ENCODE measurements around the gene CLDN19. TPM values are rescaled to one million over a fixed set of nuclear protein-coding genes. Genes with fewer than 3 reads are reported as not detected.

CLDN19 gene
- total RNA-seq, 1 experiment from 2014 or later = not detected

- TF ChIP-seq EZH2 (IDR thresholded peaks at IDR 0.05; ENCODE audit: borderline replicate concordance, low read depth, low read length, poor library complexity, severe bottlenecking) = no peak
- TF ChIP-seq, protein P1, sequence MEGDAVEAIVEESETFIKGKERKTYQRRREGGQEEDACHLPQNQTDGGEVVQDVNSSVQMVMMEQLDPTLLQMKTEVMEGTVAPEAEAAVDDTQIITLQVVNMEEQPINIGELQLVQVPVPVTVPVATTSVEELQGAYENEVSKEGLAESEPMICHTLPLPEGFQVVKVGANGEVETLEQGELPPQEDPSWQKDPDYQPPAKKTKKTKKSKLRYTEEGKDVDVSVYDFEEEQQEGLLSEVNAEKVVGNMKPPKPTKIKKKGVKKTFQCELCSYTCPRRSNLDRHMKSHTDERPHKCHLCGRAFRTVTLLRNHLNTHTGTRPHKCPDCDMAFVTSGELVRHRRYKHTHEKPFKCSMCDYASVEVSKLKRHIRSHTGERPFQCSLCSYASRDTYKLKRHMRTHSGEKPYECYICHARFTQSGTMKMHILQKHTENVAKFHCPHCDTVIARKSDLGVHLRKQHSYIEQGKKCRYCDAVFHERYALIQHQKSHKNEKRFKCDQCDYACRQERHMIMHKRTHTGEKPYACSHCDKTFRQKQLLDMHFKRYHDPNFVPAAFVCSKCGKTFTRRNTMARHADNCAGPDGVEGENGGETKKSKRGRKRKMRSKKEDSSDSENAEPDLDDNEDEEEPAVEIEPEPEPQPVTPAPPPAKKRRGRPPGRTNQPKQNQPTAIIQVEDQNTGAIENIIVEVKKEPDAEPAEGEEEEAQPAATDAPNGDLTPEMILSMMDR (conservative IDR thresholded peaks at IDR 0.05; ENCODE audit: low read depth, low read length) = no peak
- CTCF ChIA-PET = interaction anchor here (0.6 kb wide), 1 partner anchor 606 kb away, joined by 8 read pairs; no protein-coding TSS in a partner anchor
- no peak overlapping the region for H3K27ac ChIP-seq (ENCODE audit: low read depth, low read length, poor library complexity, severe bottlenecking)
- H3K27me3 ChIP-seq (replicated peaks; ENCODE audit: insufficient read depth, low read depth, low read length, poor library complexity) = no peaks in the 10 kb centered on the region
- no peak for DNase-seq (ENCODE audit: low spot score)
- intact Hi-C loops (cut with micrococcal nuclease; ENCODE audit: unreplicated experiment) = no loop called here
- POLR2A ChIA-PET (ENCODE audit: low non-redundant PET) = interaction anchor here (0.7 kb wide), 2 partner anchors 20 to 75 kb away, joined by 4 read pairs; no protein-coding TSS in a partner anchor
- H3K4me3 ChIP-seq (ENCODE audit: low read depth, low read length, poor library complexity, severe bottlenecking) = no peak overlapping the region
- BruUV-seq (replicated peaks) = no TSS peak
- peaks cover 28% of the 10 kb centered on the region for H3K4me1 ChIP-seq (ENCODE audit: insufficient read depth, low read length, poor library complexity, severe bottlenecking)
- H3K9me3 ChIP-seq (ENCODE audit: low read depth, low read length, poor library complexity, severe bottlenecking) = no peaks in the 10 kb centered on the region
- peaks cover 68% of the 10 kb centered on the region for H3K36me3 ChIP-seq (ENCODE audit: insufficient read depth, low read length, poor library complexity, severe bottlenecking)
Measured at GRCh38 chr1:42689912-42690311, 50.1 kb downstream of the CLDN19 start.

- no TSS peak for BruUV-seq (replicated peaks)
- peaks cover 30% of the 10 kb centered on the region for H3K4me1 ChIP-seq (ENCODE audit: insufficient read depth, low read length, poor library complexity, severe bottlenecking)
Measured at GRCh38 chr1:42686418-42686817, 53.6 kb downstream of the CLDN19 start.

DNA sequence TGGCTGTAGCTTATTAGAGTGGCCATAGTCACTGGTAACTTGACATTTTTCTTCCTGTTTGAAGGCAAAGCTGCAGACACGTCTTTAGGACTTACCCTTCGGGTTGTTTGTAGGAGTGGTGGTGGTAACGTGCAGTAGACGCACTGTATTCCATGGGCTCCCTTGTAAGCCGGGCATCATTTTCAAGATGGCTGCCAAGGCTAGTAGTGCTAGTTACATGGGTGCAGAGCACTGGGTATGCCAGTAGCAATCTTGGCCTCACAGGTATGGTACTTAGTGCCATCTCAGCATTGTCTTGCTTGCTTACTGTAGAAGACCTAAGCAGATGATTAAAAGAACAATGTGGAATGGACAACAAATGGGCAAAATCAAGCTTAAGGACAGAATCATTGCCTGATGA lies 55.9 kb downstream of the CLDN19 start:
- peak overlapping the region; percentile 79 for H3K4me3 ChIP-seq (ENCODE audit: low read depth, low read length, poor library complexity, severe bottlenecking)
- H3K27ac ChIP-seq (ENCODE audit: low read depth, low read length, poor library complexity, severe bottlenecking) = no peak overlapping the region
- POLR2A ChIA-PET (ENCODE audit: low non-redundant PET) = no interaction called here
- intact Hi-C loops (cut with micrococcal nuclease; ENCODE audit: unreplicated experiment) = no loop called here
- no peaks in the 10 kb centered on the region for H3K27me3 ChIP-seq (replicated peaks; ENCODE audit: insufficient read depth, low read depth, low read length, poor library complexity)
- no peaks in the 10 kb centered on the region for H3K9me3 ChIP-seq (ENCODE audit: low read depth, low read length, poor library complexity, severe bottlenecking)
- TF ChIP-seq, protein P1 (conservative IDR thresholded peaks at IDR 0.05; ENCODE audit: low read depth, low read length) = no peak
- TF ChIP-seq EZH2 (IDR thresholded peaks at IDR 0.05; ENCODE audit: borderline replicate concordance, low read depth, low read length, poor library complexity, severe bottlenecking) = no peak
- CTCF ChIA-PET = no interaction called here
- peaks cover 31% of the 10 kb centered on the region for H3K4me1 ChIP-seq (ENCODE audit: insufficient read depth, low read length, poor library complexity, severe bottlenecking)
- BruUV-seq (replicated peaks) = TSS peak; percentile 33
- peak; percentile 71 for DNase-seq (ENCODE audit: low spot score)
- peaks cover 49% of the 10 kb centered on the region for H3K36me3 ChIP-seq (ENCODE audit: insufficient read depth, low read length, poor library complexity, severe bottlenecking)

More at GRCh38 chr1:42686418-42686817, 53.6 kb downstream of the CLDN19 start:
- DNase-seq (ENCODE audit: low spot score) = no peak
- H3K27ac ChIP-seq (ENCODE audit: low read depth, low read length, poor library complexity, severe bottlenecking) = no peak overlapping the region
- no peak for TF ChIP-seq EZH2 (IDR thresholded peaks at IDR 0.05; ENCODE audit: borderline replicate concordance, low read depth, low read length, poor library complexity, severe bottlenecking)
- TF ChIP-seq, protein P1 (conservative IDR thresholded peaks at IDR 0.05; ENCODE audit: low read depth, low read length) = no peak
- H3K4me3 ChIP-seq (ENCODE audit: low read depth, low read length, poor library complexity, severe bottlenecking) = no peak overlapping the region
- peaks cover 55% of the 10 kb centered on the region for H3K36me3 ChIP-seq (ENCODE audit: insufficient read depth, low read length, poor library complexity, severe bottlenecking)
- ChIA-PET POLR2A (ENCODE audit: low non-redundant PET) (no interaction called here), CTCF (no interaction called here)
- no peaks in the 10 kb centered on the region for H3K27me3 ChIP-seq (replicated peaks; ENCODE audit: insufficient read depth, low read depth, low read length, poor library complexity)
- intact Hi-C loops (cut with micrococcal nuclease; ENCODE audit: unreplicated experiment) = no loop called here
- no peaks in the 10 kb centered on the region for H3K9me3 ChIP-seq (ENCODE audit: low read depth, low read length, poor library complexity, severe bottlenecking)

Other genes with a start within 250 kb of the CLDN19 start
- 75.9 and 79.0 TPM in 2 replicates for gene PPIH, start 81.8 kb downstream of the CLDN19 start, total RNA-seq (2021)
- 1,480 and 1,576 TPM in 2 replicates for gene YBX1, start 57.8 kb downstream of the CLDN19 start, total RNA-seq (2021)
- gene P3H1, start 26.8 kb upstream of the CLDN19 start, total RNA-seq (2021) = 57.8 and 64.9 TPM in 2 replicates
- gene C1orf50, start 27.0 kb upstream of the CLDN19 start, total RNA-seq (2021) = 13.1 and 14.7 TPM in 2 replicates
- 1.2 and 1.7 TPM in 2 replicates for gene TMEM269, start 44.8 kb upstream of the CLDN19 start, total RNA-seq (2021)
- 3.0 and 3.5 TPM in 2 replicates for gene ERMAP, start 76.9 kb upstream of the CLDN19 start, total RNA-seq (2021)
- 49.4 and 50.8 TPM in 2 replicates for gene SVBP, start 77.2 kb upstream of the CLDN19 start, total RNA-seq (2021)
- gene ZNF691, start 106.4 kb upstream of the CLDN19 start, total RNA-seq (2021) = 13.5 and 14.2 TPM in 2 replicates
- gene SLC2A1, start 218.6 kb upstream of the CLDN19 start, total RNA-seq (2021) = 36.7 and 43.2 TPM in 2 replicates